Measurements from ENCODE around the gene ADRB2. TPM values are rescaled to one million over a fixed set of nuclear protein-coding genes. Genes with fewer than 3 reads are reported as not detected.
"Not testable (repeated sequence)": the region's sequence is repeated elsewhere in the genome, so short reads cannot be mapped to it uniquely, and the experiment has no call there.

ADRB2 gene
- total RNA-seq, 2 donors from 2014 or later = 7.3 to 7.7 TPM

DNA sequence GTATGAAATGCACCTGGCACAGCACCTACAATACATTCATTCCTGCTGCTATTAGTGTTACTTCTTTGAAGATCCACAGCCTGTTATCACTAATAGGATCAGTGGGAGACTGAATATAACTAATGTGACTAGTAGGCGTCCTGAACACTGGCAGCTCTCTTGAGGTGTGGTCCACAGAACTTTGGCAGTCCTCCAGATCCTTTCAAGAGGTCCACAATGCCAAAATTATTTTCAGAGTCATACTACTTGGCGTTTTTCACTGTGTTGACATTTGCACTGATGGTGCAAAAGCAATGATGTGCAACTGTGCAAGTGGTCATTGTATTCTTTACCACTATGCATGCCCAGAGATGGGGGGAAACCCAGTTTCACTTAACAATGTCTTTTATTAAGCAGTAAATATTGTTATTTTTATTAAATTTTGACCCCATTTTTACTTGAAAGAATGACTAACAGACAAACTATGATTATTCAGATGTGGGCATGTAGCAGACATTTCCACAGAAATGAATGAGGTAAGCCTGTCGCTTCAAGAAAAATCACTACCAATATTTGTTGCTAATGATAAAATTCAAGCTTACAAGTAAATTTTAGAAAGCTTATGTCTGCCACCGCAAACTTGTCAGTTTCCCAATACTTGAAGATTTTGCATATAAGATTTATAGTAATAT is 48.9 kb downstream of the ADRB2 start:
- H3K27ac ChIP-seq = no peak overlapping the region

DNA sequence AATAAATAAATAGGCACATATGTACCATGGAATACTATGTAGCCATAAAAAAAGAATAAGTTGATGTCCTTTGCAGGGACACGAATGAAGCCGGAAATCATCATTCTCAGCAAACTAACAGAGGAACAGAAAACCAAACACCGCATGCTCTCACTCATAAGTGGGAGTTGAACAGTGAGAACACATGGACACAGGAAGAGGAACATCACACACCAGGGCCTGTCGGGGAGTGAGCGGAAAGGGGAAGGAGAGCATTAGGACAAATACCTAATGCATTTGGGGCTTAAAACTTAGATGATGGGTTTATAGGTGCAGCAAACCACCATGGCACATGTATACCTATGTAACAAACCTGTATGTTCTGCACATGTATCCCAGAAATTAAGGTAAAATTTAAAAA is 51.0 kb downstream of the ADRB2 start:
- not testable (repeated sequence) for H3K27ac ChIP-seq, H3K27me3 ChIP-seq

More for the DNA sequence above, 48.9 kb downstream of the ADRB2 start:
- Histone ChIP-seq H3K4me3 (no peak overlapping the region), H3K27me3 (no peaks in the 10 kb centered on the region), H3K4me1 (peaks cover 0 to 27% of the 10 kb centered on the region in 2 donors), H3K9me3 (no peaks in the 10 kb centered on the region), H3K36me3 (no peaks in the 10 kb centered on the region)
- no peak for DNase-seq (ENCODE audit: low spot score)
- TF ChIP-seq, protein P1, sequence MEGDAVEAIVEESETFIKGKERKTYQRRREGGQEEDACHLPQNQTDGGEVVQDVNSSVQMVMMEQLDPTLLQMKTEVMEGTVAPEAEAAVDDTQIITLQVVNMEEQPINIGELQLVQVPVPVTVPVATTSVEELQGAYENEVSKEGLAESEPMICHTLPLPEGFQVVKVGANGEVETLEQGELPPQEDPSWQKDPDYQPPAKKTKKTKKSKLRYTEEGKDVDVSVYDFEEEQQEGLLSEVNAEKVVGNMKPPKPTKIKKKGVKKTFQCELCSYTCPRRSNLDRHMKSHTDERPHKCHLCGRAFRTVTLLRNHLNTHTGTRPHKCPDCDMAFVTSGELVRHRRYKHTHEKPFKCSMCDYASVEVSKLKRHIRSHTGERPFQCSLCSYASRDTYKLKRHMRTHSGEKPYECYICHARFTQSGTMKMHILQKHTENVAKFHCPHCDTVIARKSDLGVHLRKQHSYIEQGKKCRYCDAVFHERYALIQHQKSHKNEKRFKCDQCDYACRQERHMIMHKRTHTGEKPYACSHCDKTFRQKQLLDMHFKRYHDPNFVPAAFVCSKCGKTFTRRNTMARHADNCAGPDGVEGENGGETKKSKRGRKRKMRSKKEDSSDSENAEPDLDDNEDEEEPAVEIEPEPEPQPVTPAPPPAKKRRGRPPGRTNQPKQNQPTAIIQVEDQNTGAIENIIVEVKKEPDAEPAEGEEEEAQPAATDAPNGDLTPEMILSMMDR (IDR thresholded peaks at IDR 0.05) = no peak

More for the DNA sequence above, 51.0 kb downstream of the ADRB2 start:
- not testable (repeated sequence) for DNase-seq (ENCODE audit: low spot score); H3K9me3 ChIP-seq; H3K4me3 ChIP-seq; H3K36me3 ChIP-seq
- peaks cover 0 to 27% of the 10 kb centered on the region in 2 donors for H3K4me1 ChIP-seq

Other genes starting within 250 kb of the ADRB2 start
- 1 to 10 TPM; 4.3 to 7.9 TPM for gene HTR4, start 172.1 kb upstream of the ADRB2 start, total RNA-seq
- 10 to 100 TPM in 1 of 2 donors, 1 to 10 TPM in 1; 4.7 to 13.1 TPM for gene SH3TC2, start 236.5 kb downstream of the ADRB2 start, total RNA-seq